ENCODE data around the gene CITED4.

The CITED4 gene

DNA sequence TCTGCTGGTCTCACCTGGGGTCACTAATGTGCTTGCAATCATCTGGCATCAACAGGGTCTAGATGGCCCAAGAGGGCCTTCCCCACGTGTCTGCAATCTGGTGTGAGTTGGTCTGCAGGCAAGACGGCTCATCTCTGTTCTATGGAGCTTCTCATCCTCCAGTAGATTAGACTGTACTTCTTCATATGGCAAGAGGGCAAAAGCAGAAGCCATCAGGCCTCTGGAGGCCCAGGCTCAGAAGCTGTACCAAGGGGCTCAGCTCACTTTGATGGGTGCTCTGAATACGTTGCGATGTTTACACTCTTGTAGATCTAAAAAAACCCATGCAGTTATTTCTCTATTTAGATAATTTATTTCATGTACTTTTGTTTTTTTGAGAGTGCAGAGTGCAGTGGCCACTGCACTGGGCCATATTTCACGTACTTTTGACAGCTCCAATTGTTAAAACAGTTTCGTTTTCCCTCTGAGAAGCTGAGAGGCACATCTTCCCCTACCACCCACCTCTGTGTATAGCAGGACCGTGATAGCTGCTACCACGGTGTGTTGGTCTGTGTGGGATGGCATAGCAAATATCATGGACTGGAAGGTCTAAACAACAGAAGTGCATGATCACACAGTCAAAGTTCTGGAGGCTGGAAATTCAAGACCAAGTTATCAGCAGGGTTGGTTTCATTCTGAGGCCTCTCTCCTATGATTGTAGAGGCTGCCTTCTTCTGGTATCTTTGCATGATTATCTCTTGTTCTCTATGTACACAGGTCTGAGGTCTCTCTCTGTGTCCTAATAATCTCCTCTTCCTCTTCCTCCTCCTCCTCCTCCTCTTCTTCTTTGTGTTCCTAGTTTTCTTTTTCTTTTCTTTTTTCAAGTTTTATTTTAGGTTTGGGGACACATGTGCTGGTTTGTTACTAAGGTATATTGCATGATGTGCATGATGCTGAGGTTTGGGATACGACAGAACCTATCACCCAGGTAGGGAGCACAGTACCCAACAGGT lies 17.0 kb downstream of the CITED4 start:
- peaks cover 3 to 15% of the 10 kb centered on the region in 2 donors for H3K4me1 ChIP-seq (ENCODE audit: control insufficient read depth in 2 of 2, insufficient read depth in 1 of 2, low read depth in 1 of 2, low read length in 2 of 2)
- no peak overlapping the region for H4K91ac ChIP-seq (ENCODE audit: low read depth, low read length, poor library complexity)
- H3K23ac ChIP-seq (ENCODE audit: low read depth, low read length, poor library complexity) = no peak overlapping the region
- H2AK5ac ChIP-seq (ENCODE audit: low read depth, low read length) = no peak overlapping the region
- H2BK15ac ChIP-seq (ENCODE audit: low read length) = no peak overlapping the region
- no peak overlapping the region for H3K4ac ChIP-seq (ENCODE audit: low read length)
- no peak for DNase-seq (ENCODE audit: low spot score)
- H2BK5ac ChIP-seq (ENCODE audit: low read length) = no peak overlapping the region
- H3K14ac ChIP-seq (ENCODE audit: low read length) = no peak overlapping the region
- H3K27ac ChIP-seq (replicated peaks; ENCODE audit: low read length) = no peak overlapping the region
- no peak overlapping the region for H3K18ac ChIP-seq (ENCODE audit: low read length)
- no peak overlapping the region for H2BK120ac ChIP-seq (ENCODE audit: low read depth, low read length)
- no peak overlapping the region for H3K4me3 ChIP-seq (ENCODE audit: low read length in 2 of 2)
- no peaks in the 10 kb centered on the region for H3K36me3 ChIP-seq (replicated peaks in 1 of 2; ENCODE audit: control insufficient read depth in 2 of 2, insufficient read depth in 2 of 2, low read length in 2 of 2)
- no peak overlapping the region for H2BK12ac ChIP-seq (ENCODE audit: low read length)
- peaks cover 0 to 10% (median 0%) of the 10 kb centered on the region in 3 experiments for H3K27me3 ChIP-seq (ENCODE audit: control insufficient read depth in 3 of 3, insufficient read depth in 3 of 3, low read depth in 1 of 3, low read length in 3 of 3)
- no peak overlapping the region for H4K8ac ChIP-seq (ENCODE audit: low read depth, low read length)
- no peak overlapping the region for H3K4me2 ChIP-seq (ENCODE audit: insufficient read depth, low read length, poor library complexity, severe bottlenecking)
- no peak overlapping the region for H3K9ac ChIP-seq (ENCODE audit: low read depth, low read length, poor library complexity)
- no CpG with 5 or more reads among the region's 9 CpGs for WGBS, 2 donors (ENCODE audit: extremely low coverage in 2 of 2, insufficient read length in 2 of 2, insufficient replicate concordance in 1 of 2)
- no peak overlapping the region for H2AFZ ChIP-seq (ENCODE audit: low read length)
- H3K79me1 ChIP-seq (ENCODE audit: low read depth, low read length) = no peaks in the 10 kb centered on the region
- peaks cover 0 to 3% of the 10 kb centered on the region in 2 donors for H3K9me3 ChIP-seq (replicated peaks in 1 of 2; ENCODE audit: control insufficient read depth in 2 of 2, insufficient read depth in 1 of 2, low read depth in 1 of 2, low read length in 2 of 2)

DNA sequence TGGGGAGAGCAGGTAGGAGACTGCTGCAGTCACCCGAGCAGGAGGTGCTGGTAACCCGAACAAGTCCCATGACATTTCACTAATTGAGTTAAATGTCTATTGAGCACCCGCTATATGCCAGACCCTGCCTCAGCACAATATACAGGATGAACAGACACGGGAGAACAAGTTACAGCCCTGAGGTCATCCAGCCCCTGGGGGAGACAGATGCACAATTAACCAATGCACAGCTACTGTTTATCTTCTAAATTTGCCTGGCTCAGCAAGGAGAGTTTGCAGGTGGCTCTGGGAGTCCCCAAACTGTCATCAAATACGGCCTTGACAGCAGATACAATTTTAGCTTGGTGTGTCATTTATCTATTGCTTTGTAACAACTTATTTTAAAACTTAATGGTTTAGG lies 18.1 kb downstream of the CITED4 start:
- Histone ChIP-seq H3K9ac (ENCODE audit: low read depth, low read length, poor library complexity) (no peak overlapping the region), H3K18ac (ENCODE audit: low read length) (no peak overlapping the region), H3K4me3 (ENCODE audit: low read length in 2 of 2) (no peak overlapping the region), H3K9me3 (replicated peaks in 1 of 2; ENCODE audit: control insufficient read depth in 2 of 2, insufficient read depth in 1 of 2, low read depth in 1 of 2, low read length in 2 of 2) (peaks cover 0 to 3% of the 10 kb centered on the region in 2 donors), H4K91ac (ENCODE audit: low read depth, low read length, poor library complexity) (no peak overlapping the region), H3K4me1 (ENCODE audit: control insufficient read depth in 2 of 2, insufficient read depth in 1 of 2, low read depth in 1 of 2, low read length in 2 of 2) (peaks cover 11 to 15% of the 10 kb centered on the region in 2 donors), H2BK12ac (ENCODE audit: low read length) (no peak overlapping the region), H2AK5ac (ENCODE audit: low read depth, low read length) (no peak overlapping the region), H2BK120ac (ENCODE audit: low read depth, low read length) (no peak overlapping the region), H3K14ac (ENCODE audit: low read length) (no peak overlapping the region), H3K27ac (replicated peaks; ENCODE audit: low read length) (no peak overlapping the region), H3K4ac (ENCODE audit: low read length) (no peak overlapping the region), H3K23ac (ENCODE audit: low read depth, low read length, poor library complexity) (no peak overlapping the region), H2AFZ (ENCODE audit: low read length) (no peak overlapping the region), H3K27me3 (ENCODE audit: control insufficient read depth in 3 of 3, insufficient read depth in 3 of 3, low read depth in 1 of 3, low read length in 3 of 3) (peaks cover 0 to 10% (median 0%) of the 10 kb centered on the region in 3 experiments), H3K36me3 (replicated peaks in 1 of 2; ENCODE audit: control insufficient read depth in 2 of 2, insufficient read depth in 2 of 2, low read length in 2 of 2) (no peaks in the 10 kb centered on the region), H2BK5ac (ENCODE audit: low read length) (no peak overlapping the region), H3K79me1 (ENCODE audit: low read depth, low read length) (no peaks in the 10 kb centered on the region), H2BK15ac (ENCODE audit: low read length) (no peak overlapping the region), H3K4me2 (ENCODE audit: insufficient read depth, low read length, poor library complexity, severe bottlenecking) (no peak overlapping the region), H4K8ac (ENCODE audit: low read depth, low read length) (no peak overlapping the region)
- no CpG with 5 or more reads among the region's 5 CpGs for WGBS, 2 donors (ENCODE audit: extremely low coverage in 2 of 2, insufficient read length in 2 of 2, insufficient replicate concordance in 1 of 2)
- DNase-seq (ENCODE audit: low spot score) = no peak

DNA sequence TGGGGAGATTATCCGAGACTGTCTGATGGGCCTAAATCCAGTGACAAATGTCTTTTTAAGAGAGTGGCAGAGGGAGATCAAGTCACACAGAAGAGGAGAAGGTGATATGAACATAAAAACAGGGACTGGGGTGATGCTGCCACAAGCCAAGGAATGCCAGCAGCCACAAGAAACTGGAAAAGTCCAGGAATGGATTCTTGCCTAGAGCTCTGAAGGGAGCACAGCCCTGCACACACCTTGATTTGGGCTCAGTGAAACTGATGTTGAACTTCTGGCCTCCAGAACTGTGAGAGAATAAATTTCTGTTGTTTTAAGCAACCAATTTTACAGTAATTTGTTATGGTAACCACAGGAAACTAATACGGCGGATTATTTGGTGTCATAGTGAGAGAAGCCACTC lies 19.5 kb downstream of the CITED4 start:
- DNase-seq (ENCODE audit: low spot score) = no peak
- Histone ChIP-seq H3K9me3 (replicated peaks in 1 of 2; ENCODE audit: control insufficient read depth in 2 of 2, insufficient read depth in 1 of 2, low read depth in 1 of 2, low read length in 2 of 2) (peaks cover 0 to 3% of the 10 kb centered on the region in 2 donors), H3K18ac (ENCODE audit: low read length) (no peak overlapping the region), H4K91ac (ENCODE audit: low read depth, low read length, poor library complexity) (no peak overlapping the region), H3K27ac (replicated peaks; ENCODE audit: low read length) (no peak overlapping the region), H3K4me1 (ENCODE audit: control insufficient read depth in 2 of 2, insufficient read depth in 1 of 2, low read depth in 1 of 2, low read length in 2 of 2) (peaks cover 13 to 14% of the 10 kb centered on the region in 2 donors), H2AFZ (ENCODE audit: low read length) (no peak overlapping the region), H2BK120ac (ENCODE audit: low read depth, low read length) (no peak overlapping the region), H3K23ac (ENCODE audit: low read depth, low read length, poor library complexity) (no peak overlapping the region), H3K4me3 (ENCODE audit: low read length in 2 of 2) (no peak overlapping the region), H3K79me1 (ENCODE audit: low read depth, low read length) (no peaks in the 10 kb centered on the region), H2AK5ac (ENCODE audit: low read depth, low read length) (no peak overlapping the region), H3K4ac (ENCODE audit: low read length) (no peak overlapping the region), H2BK15ac (ENCODE audit: low read length) (no peak overlapping the region), H2BK5ac (ENCODE audit: low read length) (no peak overlapping the region), H3K36me3 (replicated peaks in 1 of 2; ENCODE audit: control insufficient read depth in 2 of 2, insufficient read depth in 2 of 2, low read length in 2 of 2) (no peaks in the 10 kb centered on the region), H4K8ac (ENCODE audit: low read depth, low read length) (no peak overlapping the region), H3K14ac (ENCODE audit: low read length) (no peak overlapping the region), H3K9ac (ENCODE audit: low read depth, low read length, poor library complexity) (no peak overlapping the region), H3K4me2 (ENCODE audit: insufficient read depth, low read length, poor library complexity, severe bottlenecking) (no peak overlapping the region), H3K27me3 (ENCODE audit: control insufficient read depth in 3 of 3, insufficient read depth in 3 of 3, low read depth in 1 of 3, low read length in 3 of 3) (peaks cover 0 to 10% (median 0%) of the 10 kb centered on the region in 3 experiments), H2BK12ac (ENCODE audit: low read length) (no peak overlapping the region)
- WGBS, 2 donors (ENCODE audit: extremely low coverage in 2 of 2, insufficient read length in 2 of 2, insufficient replicate concordance in 1 of 2) = no CpG with 5 or more reads among the region's 3 CpGs

DNA sequence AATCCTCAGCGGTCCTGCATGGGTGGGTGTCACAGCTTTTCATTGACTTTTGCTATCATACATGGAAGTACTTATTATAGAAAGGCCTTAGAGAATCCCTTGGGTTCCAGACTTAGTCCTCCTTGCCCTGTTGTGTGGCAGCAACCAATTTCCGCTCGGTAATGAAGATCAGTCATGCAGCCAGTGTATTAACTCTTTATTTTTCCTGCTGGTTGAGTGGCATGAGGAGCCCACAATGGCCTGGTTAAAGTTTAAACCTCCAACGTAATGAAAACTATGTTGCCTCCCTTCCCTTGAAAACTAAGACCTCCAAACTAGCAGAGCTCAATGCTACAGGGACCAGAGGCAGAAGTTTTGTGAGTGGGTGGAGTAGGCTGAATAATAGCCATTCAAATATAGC lies 20.0 kb downstream of the CITED4 start:
- no peak overlapping the region for H2BK15ac ChIP-seq (ENCODE audit: low read length)
- H3K14ac ChIP-seq (ENCODE audit: low read length) = no peak overlapping the region
- H2BK5ac ChIP-seq (ENCODE audit: low read length) = no peak overlapping the region
- peaks cover 0 to 3% of the 10 kb centered on the region in 2 donors for H3K9me3 ChIP-seq (replicated peaks in 1 of 2; ENCODE audit: control insufficient read depth in 2 of 2, insufficient read depth in 1 of 2, low read depth in 1 of 2, low read length in 2 of 2)
- H2AK5ac ChIP-seq (ENCODE audit: low read depth, low read length) = no peak overlapping the region
- peaks cover 0 to 10% (median 0%) of the 10 kb centered on the region in 3 experiments for H3K27me3 ChIP-seq (ENCODE audit: control insufficient read depth in 3 of 3, insufficient read depth in 3 of 3, low read depth in 1 of 3, low read length in 3 of 3)
- H3K36me3 ChIP-seq (replicated peaks in 1 of 2; ENCODE audit: control insufficient read depth in 2 of 2, insufficient read depth in 2 of 2, low read length in 2 of 2) = no peaks in the 10 kb centered on the region
- H2BK12ac ChIP-seq (ENCODE audit: low read length) = no peak overlapping the region
- no peak overlapping the region for H3K4me3 ChIP-seq (ENCODE audit: low read length in 2 of 2)
- DNase-seq (ENCODE audit: low spot score) = no peak
- no peak overlapping the region for H4K8ac ChIP-seq (ENCODE audit: low read depth, low read length)
- H3K4ac ChIP-seq (ENCODE audit: low read length) = no peak overlapping the region
- H3K27ac ChIP-seq (replicated peaks; ENCODE audit: low read length) = no peak overlapping the region
- WGBS, 2 donors (ENCODE audit: extremely low coverage in 2 of 2, insufficient read length in 2 of 2, insufficient replicate concordance in 1 of 2) = no CpG with 5 or more reads among the region's 4 CpGs
- H3K4me1 ChIP-seq (ENCODE audit: control insufficient read depth in 2 of 2, insufficient read depth in 1 of 2, low read depth in 1 of 2, low read length in 2 of 2) = peaks cover 9 to 11% of the 10 kb centered on the region in 2 donors
- H3K9ac ChIP-seq (ENCODE audit: low read depth, low read length, poor library complexity) = no peak overlapping the region
- no peak overlapping the region for H3K4me2 ChIP-seq (ENCODE audit: insufficient read depth, low read length, poor library complexity, severe bottlenecking)
- no peak overlapping the region for H3K23ac ChIP-seq (ENCODE audit: low read depth, low read length, poor library complexity)
- H2BK120ac ChIP-seq (ENCODE audit: low read depth, low read length) = no peak overlapping the region
- no peak overlapping the region for H4K91ac ChIP-seq (ENCODE audit: low read depth, low read length, poor library complexity)
- H2AFZ ChIP-seq (ENCODE audit: low read length) = no peak overlapping the region
- H3K79me1 ChIP-seq (ENCODE audit: low read depth, low read length) = no peaks in the 10 kb centered on the region
- no peak overlapping the region for H3K18ac ChIP-seq (ENCODE audit: low read length)

Measured in neuronal stem cell (in vitro differentiated cells).